Measurements from ENCODE around the gene PDE12.
A peak's percentile ranks its signal among the peaks of the same experiment; 100 is the strongest.
"Not testable (repeated sequence)": the region's sequence is repeated elsewhere in the genome, so short reads cannot be mapped to it uniquely, and the experiment has no call there.

Gene PDE12

GRCh38 chr3:57597127-57597923 is 41.3 kb downstream of the PDE12 start, which contains the start of gene ARF4:
Gene ARF4 (minus strand): TSS chr3:57597344. CDS start chr3:57597140, 204 bp downstream.
- H3K27me3 Mint-ChIP-seq = no peaks in the 10 kb centered on the region
- H3K27ac Mint-ChIP-seq = peak within 1 kb of the TSS; percentile 100
- ATAC-seq (replicated peaks) (peak; percentile 84), DNase-seq (peak; percentile 99 to 100 (median 100))
- peak within 1 kb of the TSS; percentile 91 to 98 for H3K4me3 Mint-ChIP-seq
- H3K9me3 Mint-ChIP-seq = no peaks in the 10 kb centered on the region
- peaks cover 55% of the 10 kb centered on the region for H3K36me3 Mint-ChIP-seq (ENCODE audit: insufficient read depth)
- peaks cover 36 to 61% of the 10 kb centered on the region in 2 donors for H3K4me1 Mint-ChIP-seq (ENCODE audit: low read depth in 2 of 2)

GRCh38 chr3:57598765-57599360 is 42.8 kb downstream of the PDE12 start:
- ATAC-seq (replicated peaks) (no peak), DNase-seq (no peak)
- Mint-ChIP-seq H3K27me3 (no peaks in the 10 kb centered on the region), H3K4me3 (peak overlapping the region; percentile 91 to 98), H3K27ac (peak overlapping the region; percentile 100), H3K9me3 (no peaks in the 10 kb centered on the region), H3K36me3 (ENCODE audit: insufficient read depth) (peaks cover 43% of the 10 kb centered on the region), H3K4me1 (ENCODE audit: low read depth in 2 of 2) (peaks cover 30 to 47% of the 10 kb centered on the region in 2 donors)

GRCh38 chr3:57600195-57600594 is 44.1 kb downstream of the PDE12 start:
- Mint-ChIP-seq H3K36me3 (ENCODE audit: insufficient read depth) (peaks cover 36% of the 10 kb centered on the region), H3K27ac (peak overlapping the region; percentile 65 to 100), H3K4me3 (no peak overlapping the region), H3K9me3 (no peaks in the 10 kb centered on the region), H3K4me1 (ENCODE audit: low read depth in 2 of 2) (peaks cover 26 to 37% of the 10 kb centered on the region in 2 donors), H3K27me3 (no peaks in the 10 kb centered on the region)
- no peak for ATAC-seq (replicated peaks)
- DNase-seq = no peak

- H3K4me3 Mint-ChIP-seq = no peak overlapping the region
- peaks cover 0 to 5% of the 10 kb centered on the region in 2 donors for H3K9me3 Mint-ChIP-seq
- DNase-seq (no peak), ATAC-seq (replicated peaks) (no peak)
- H3K27ac Mint-ChIP-seq = peak overlapping the region; percentile 46
- H3K36me3 Mint-ChIP-seq (ENCODE audit: insufficient read depth) = peaks cover 5% of the 10 kb centered on the region
- no peaks in the 10 kb centered on the region for H3K27me3 Mint-ChIP-seq
- H3K4me1 Mint-ChIP-seq (ENCODE audit: low read depth in 2 of 2) = no peaks in the 10 kb centered on the region
Observed at GRCh38 chr3:57604971-57605370, 48.9 kb downstream of the PDE12 start.

GRCh38 chr3:57605683-57606082 is 49.6 kb downstream of the PDE12 start:
- Mint-ChIP-seq H3K27ac (no peak overlapping the region), H3K4me3 (no peak overlapping the region), H3K36me3 (ENCODE audit: insufficient read depth) (peaks cover 5% of the 10 kb centered on the region), H3K4me1 (ENCODE audit: low read depth in 2 of 2) (no peaks in the 10 kb centered on the region), H3K27me3 (no peaks in the 10 kb centered on the region), H3K9me3 (peaks cover 0 to 7% of the 10 kb centered on the region in 2 donors)
- DNase-seq (no peak), ATAC-seq (replicated peaks) (no peak)

GRCh38 chr3:57611870-57612269 is 55.8 kb downstream of the PDE12 start:
- not testable (repeated sequence) for ATAC-seq (replicated peaks); H3K36me3 Mint-ChIP-seq (ENCODE audit: insufficient read depth); H3K4me1 Mint-ChIP-seq (ENCODE audit: low read depth in 2 of 2)

GRCh38 chr3:57616233-57616632 is 60.2 kb downstream of the PDE12 start:
- Mint-ChIP-seq H3K27me3 (no peaks in the 10 kb centered on the region), H3K4me1 (ENCODE audit: low read depth in 2 of 2) (peaks cover 2 to 3% of the 10 kb centered on the region in 2 donors), H3K9me3 (no peaks in the 10 kb centered on the region), H3K4me3 (no peak overlapping the region), H3K36me3 (ENCODE audit: insufficient read depth) (no peaks in the 10 kb centered on the region), H3K27ac (peak overlapping the region in 1 of 2 donors; percentile 66)
- no peak for ATAC-seq (replicated peaks)
- DNase-seq = no peak

More at GRCh38 chr3:57611870-57612269, 55.8 kb downstream of the PDE12 start:
- H3K4me3 Mint-ChIP-seq, H3K27ac Mint-ChIP-seq, H3K27me3 Mint-ChIP-seq, H3K9me3 Mint-ChIP-seq, DNase-seq: not testable (repeated sequence)

Measured in effector memory CD8-positive, alpha-beta T cell (primary cell).